ENCODE results near the gene FBXW5.

DNA sequence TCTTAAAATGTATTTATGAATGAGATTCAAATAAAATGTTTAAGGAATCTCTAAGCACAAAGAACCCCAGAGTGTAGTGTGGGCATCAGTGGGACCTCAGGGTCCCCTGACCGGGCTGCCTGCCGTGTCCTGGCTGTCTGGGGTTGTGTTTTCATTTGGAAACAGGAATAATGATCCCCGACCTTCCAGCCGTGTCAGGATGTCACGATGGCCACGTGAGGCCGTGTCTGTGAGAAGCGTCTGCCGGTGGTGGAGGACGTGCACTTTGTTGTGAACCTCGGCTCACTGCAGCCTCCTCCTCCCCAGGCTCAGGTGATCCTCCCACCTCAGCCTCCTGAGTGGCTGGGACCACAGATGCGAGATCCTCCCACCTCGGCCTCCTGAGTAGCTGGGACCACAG is 53.9 kb downstream of the FBXW5 start:
- TF ChIP-seq, protein P1, sequence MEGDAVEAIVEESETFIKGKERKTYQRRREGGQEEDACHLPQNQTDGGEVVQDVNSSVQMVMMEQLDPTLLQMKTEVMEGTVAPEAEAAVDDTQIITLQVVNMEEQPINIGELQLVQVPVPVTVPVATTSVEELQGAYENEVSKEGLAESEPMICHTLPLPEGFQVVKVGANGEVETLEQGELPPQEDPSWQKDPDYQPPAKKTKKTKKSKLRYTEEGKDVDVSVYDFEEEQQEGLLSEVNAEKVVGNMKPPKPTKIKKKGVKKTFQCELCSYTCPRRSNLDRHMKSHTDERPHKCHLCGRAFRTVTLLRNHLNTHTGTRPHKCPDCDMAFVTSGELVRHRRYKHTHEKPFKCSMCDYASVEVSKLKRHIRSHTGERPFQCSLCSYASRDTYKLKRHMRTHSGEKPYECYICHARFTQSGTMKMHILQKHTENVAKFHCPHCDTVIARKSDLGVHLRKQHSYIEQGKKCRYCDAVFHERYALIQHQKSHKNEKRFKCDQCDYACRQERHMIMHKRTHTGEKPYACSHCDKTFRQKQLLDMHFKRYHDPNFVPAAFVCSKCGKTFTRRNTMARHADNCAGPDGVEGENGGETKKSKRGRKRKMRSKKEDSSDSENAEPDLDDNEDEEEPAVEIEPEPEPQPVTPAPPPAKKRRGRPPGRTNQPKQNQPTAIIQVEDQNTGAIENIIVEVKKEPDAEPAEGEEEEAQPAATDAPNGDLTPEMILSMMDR (conservative IDR thresholded peaks at IDR 0.05) = no peak
- no peak for TF ChIP-seq EZH2 (IDR thresholded peaks at IDR 0.05; ENCODE audit: low read depth)

All from PC-9 (cell line).